Spleen (tissue), 7 donors: ENCODE data around the gene ABCB8.

Experiments used
- POLR2A ChIP-seq, 3 donors: fragments of 450-650 bp; IDR thresholded peaks; one replicate each; pipeline ENCODE4 v1.5.1; 2017; ENCODE audit warnings: antibody characterized with exemption in 3 of 3, mild to moderate bottlenecking in 1 of 3
- TF ChIP-seq, protein P1 (sequence below), 11 experiments: fragments of 200-600 bp in 7 of 11; fragments of 450-650 bp in 4 of 11; sonication (generic) in 4 of 11; IDR thresholded peaks in 8 of 11; conservative IDR thresholded peaks in 3 of 11; 1 replicate in 7 of 11; 2 replicates in 4 of 11; pipeline versions ENCODE4 v1.4.0 to v1.8.0; 2016 to 2021; ENCODE audit warnings: antibody characterized with exemption in 11 of 11, inconsistent platforms in 4 of 11, mild to moderate bottlenecking in 1 of 11
- donor health status: DM: no; HTN: no; CAD: no; lungs with moderate emphysema.
- donor health status: DM: no; HTN: no; CAD: no.
- donor health status: DM: no; HTN: no; CAD: no.

DNA sequence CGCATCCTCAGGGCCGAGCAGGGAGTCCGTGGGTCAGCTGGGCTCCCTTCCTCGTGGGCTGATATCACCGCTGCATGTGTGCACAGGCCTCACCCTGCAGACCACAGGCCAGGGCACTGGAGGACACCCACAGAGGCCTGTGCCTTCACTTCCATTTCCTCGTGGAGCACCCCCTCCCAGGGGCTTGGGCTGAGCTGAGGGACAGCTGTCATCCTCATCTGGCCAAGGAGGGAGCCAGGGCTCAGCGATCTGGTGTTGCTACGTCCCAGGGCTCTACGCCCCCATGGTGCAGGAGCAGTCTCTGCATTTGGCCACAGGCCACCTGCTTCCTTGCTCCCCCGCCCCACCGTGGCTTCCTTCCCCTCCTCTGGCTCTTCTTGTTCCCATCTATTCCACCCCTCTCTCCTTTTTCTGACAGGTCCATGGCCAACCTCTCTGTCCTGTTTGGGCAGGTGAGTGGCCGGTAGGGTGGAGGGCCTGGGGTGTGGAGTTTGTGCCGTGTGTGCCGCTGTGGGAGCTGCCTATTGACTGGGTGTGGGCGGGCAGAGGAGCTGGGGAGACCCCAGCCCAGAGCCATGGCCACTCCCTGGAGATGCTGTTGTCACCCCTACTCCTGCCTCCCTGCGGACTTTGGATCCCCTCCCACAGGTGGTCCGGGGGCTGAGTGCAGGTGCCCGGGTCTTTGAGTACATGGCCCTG is 11.7 kb downstream of the ABCB8 start:
- no peak for TF ChIP-seq POLR2A (IDR thresholded peaks at IDR 0.05)
- TF ChIP-seq, protein P1, sequence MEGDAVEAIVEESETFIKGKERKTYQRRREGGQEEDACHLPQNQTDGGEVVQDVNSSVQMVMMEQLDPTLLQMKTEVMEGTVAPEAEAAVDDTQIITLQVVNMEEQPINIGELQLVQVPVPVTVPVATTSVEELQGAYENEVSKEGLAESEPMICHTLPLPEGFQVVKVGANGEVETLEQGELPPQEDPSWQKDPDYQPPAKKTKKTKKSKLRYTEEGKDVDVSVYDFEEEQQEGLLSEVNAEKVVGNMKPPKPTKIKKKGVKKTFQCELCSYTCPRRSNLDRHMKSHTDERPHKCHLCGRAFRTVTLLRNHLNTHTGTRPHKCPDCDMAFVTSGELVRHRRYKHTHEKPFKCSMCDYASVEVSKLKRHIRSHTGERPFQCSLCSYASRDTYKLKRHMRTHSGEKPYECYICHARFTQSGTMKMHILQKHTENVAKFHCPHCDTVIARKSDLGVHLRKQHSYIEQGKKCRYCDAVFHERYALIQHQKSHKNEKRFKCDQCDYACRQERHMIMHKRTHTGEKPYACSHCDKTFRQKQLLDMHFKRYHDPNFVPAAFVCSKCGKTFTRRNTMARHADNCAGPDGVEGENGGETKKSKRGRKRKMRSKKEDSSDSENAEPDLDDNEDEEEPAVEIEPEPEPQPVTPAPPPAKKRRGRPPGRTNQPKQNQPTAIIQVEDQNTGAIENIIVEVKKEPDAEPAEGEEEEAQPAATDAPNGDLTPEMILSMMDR (IDR thresholded peaks at IDR 0.05 in 8 of 11, conservative IDR thresholded peaks at IDR 0.05 in 3 of 11) = no peak
